B cell (primary cell): ENCODE results near the gene SPHK2. TPM values are rescaled to one million over a fixed set of nuclear protein-coding genes. Genes with fewer than 3 reads are reported as not detected.

ENCODE experiments used
- ATAC-seq: fragments of 200-7000 bp; cut with Tn5 transposase; one replicate; pipeline ENCODE4 v1.10.0; 2021; ENCODE audit warnings: low read depth, mild to moderate bottlenecking, moderate number of reproducible peaks, moderate library complexity
- CTCF ChIA-PET: fragments of 350-600 bp; sonication (Branson Sonifier 250); formaldehyde crosslinking; loops from one replicate; lab custom pipeline; 2021; ENCODE audit warnings: antibody characterized with exemption, inconsistent platforms; lab: Charles Lee
- POLR2A ChIA-PET: fragments of 350-600 bp; sonication (Branson Sonifier 250); formaldehyde crosslinking; loops from one replicate; lab custom pipeline; 2021; ENCODE audit warnings: antibody characterized with exemption; lab: Charles Lee
- DNase-seq: peaks from one replicate; pipeline ENCODE4 v3.0.0; 2013
- H2AFZ ChIP-seq: 2 replicates; pipeline ENCODE4 v1.6.1; 2012; ENCODE audit warnings: mild to moderate bottlenecking, low read depth, low read length; ENCODE audit not compliant: insufficient read depth, poor library complexity, severe bottlenecking
- H3K27ac ChIP-seq, 2 donors: 1 replicate in 1 of 2; 2 replicates in 1 of 2; pipeline ENCODE4 v1.5.1; 2012 to 2013; ENCODE audit warnings: low read length in 2 of 2, mild to moderate bottlenecking in 2 of 2, moderate library complexity in 1 of 2
- H3K27me3 ChIP-seq, 4 experiments: fragments of 200-600 bp in 1 of 4; sonication (generic) in 1 of 4; replicated peaks in 1 of 4; 1 replicate in 2 of 4; 2 replicates in 2 of 4; pipeline versions ENCODE4 v1.6.1 to v1.7.0; 2013 to 2016; ENCODE audit warnings: low read length in 3 of 4, mild to moderate bottlenecking in 2 of 4, mixed read lengths in 1 of 4, moderate library complexity in 1 of 4; ENCODE audit not compliant: insufficient read depth in 4 of 4, control insufficient read depth in 3 of 4; ENCODE audit errors: control extremely low read depth in 1 of 4
- H3K36me3 ChIP-seq, 2 experiments: replicated peaks in 1 of 2; 1 replicate in 1 of 2; 2 replicates in 1 of 2; pipeline versions ENCODE4 v1.6.1 to v1.7.1; 2013; ENCODE audit warnings: low read length in 1 of 2; ENCODE audit not compliant: insufficient read depth in 2 of 2, control insufficient read depth in 1 of 2; ENCODE audit errors: control extremely low read depth in 1 of 2, extremely low read depth in 1 of 2
- H3K4me1 ChIP-seq, 2 donors: fragments of 200-600 bp in 1 of 2; sonication (generic) in 1 of 2; 1 replicate in 1 of 2; 2 replicates in 1 of 2; pipeline versions ENCODE4 v1.5.1 to v1.6.1; 2013 to 2017; ENCODE audit warnings: low read length in 2 of 2; ENCODE audit not compliant: control insufficient read depth in 2 of 2, insufficient read depth in 2 of 2
- H3K4me2 ChIP-seq: replicated peaks from 2 replicates; pipeline ENCODE3; 2012; ENCODE audit warnings: mild to moderate bottlenecking, low read depth, low read length; ENCODE audit not compliant: poor library complexity, severe bottlenecking
- H3K4me3 ChIP-seq, 5 experiments: fragments of 200-600 bp in 1 of 5; sonication (generic) in 1 of 5; 1 replicate in 3 of 5; 2 replicates in 2 of 5; pipeline versions ENCODE4 v1.5.1 to v1.7.0; 2011 to 2016; ENCODE audit warnings: low read length in 4 of 5, mild to moderate bottlenecking in 4 of 5, low read depth in 2 of 5, control low read depth in 1 of 5, moderate library complexity in 1 of 5; ENCODE audit not compliant: insufficient read depth in 1 of 5; ENCODE audit errors: control extremely low read depth in 1 of 5, extremely low read depth in 1 of 5
- H3K79me2 ChIP-seq: fragments of 200-600 bp; sonication (generic); one replicate; pipeline ENCODE4 v1.6.0; 2016; ENCODE audit warnings: low read length; ENCODE audit not compliant: control insufficient read depth, insufficient read depth
- H3K9ac ChIP-seq: fragments of 200-600 bp; sonication (generic); 2 replicates; pipeline ENCODE4 v1.6.1; 2017; ENCODE audit warnings: mild to moderate bottlenecking, low read length, moderate library complexity
- H3K9me3 ChIP-seq, 3 donors: one replicate each; pipeline versions ENCODE4 v1.6.1 to v1.7.1; 2013; ENCODE audit warnings: low read length in 2 of 3; ENCODE audit not compliant: control insufficient read depth in 2 of 3, insufficient read depth in 1 of 3; ENCODE audit errors: control extremely low read depth in 1 of 3
- H4K20me1 ChIP-seq: 2 replicates; pipeline ENCODE4 v1.6.0; 2012; ENCODE audit warnings: mild to moderate bottlenecking, low read length; ENCODE audit not compliant: insufficient read depth, control insufficient read depth, poor library complexity, severe bottlenecking
- H3K27ac Mint-ChIP-seq: one replicate; pipeline ENCODE4 v1.8.0; 2021; ENCODE audit warnings: mixed read lengths
- H3K27me3 Mint-ChIP-seq: one replicate; pipeline ENCODE4 v1.8.0; 2021; ENCODE audit warnings: mixed read lengths
- H3K4me1 Mint-ChIP-seq: one replicate; pipeline ENCODE4 v1.8.0; 2021; ENCODE audit warnings: mixed read lengths
- H3K4me3 Mint-ChIP-seq: one replicate; pipeline ENCODE4 v1.8.0; 2021; ENCODE audit warnings: mixed read lengths
- H3K9me3 Mint-ChIP-seq: one replicate; pipeline ENCODE4 v1.8.0; 2022; ENCODE audit warnings: mixed read lengths; ENCODE audit not compliant: insufficient read depth
- EZH2 ChIP-seq: IDR thresholded peaks from 2 replicates; pipeline ENCODE4 v1.6.1; 2012; ENCODE audit warnings: borderline replicate concordance, low read depth, mild to moderate bottlenecking, moderate library complexity, low read length; ENCODE audit not compliant: insufficient read depth, poor library complexity, severe bottlenecking
- WGBS: methylation state at CpG from one replicate; pipeline ENCODE4 v1.1.5; 2013; ENCODE audit warnings: missing lambda C conversion rate; ENCODE audit not compliant: insufficient coverage; 5-methylcytosine and 5-hydroxymethylcytosine counted together
- intact Hi-C: fragments of 100-400 bp; cut with micrococcal nuclease; formaldehyde crosslinking; loops from one replicate; pipeline ENCODE4 v1.10.0; 2022
- polyA plus RNA-seq: library from polyadenylated mRNA; depleted of rRNA; stranded (reverse); fragments of >200 nt; gene quantifications from 2 replicates; pipeline ENCODE4 v1.2.3, GENCODE V29; 2012
- total RNA-seq, 2 donors: library from RNA; stranded (reverse); fragments of 120-200 nt in 1 of 2; gene quantifications; 1 replicate in 1 of 2; 2 replicates in 1 of 2; pipeline versions ENCODE4 v1.2.3 to v1.2.4, GENCODE V29; 2013 to 2022
- TF ChIP-seq, protein P1 (sequence below): fragments of 200-600 bp; IDR thresholded peaks from one replicate; pipeline ENCODE4 v1.8.0; 2022; ENCODE audit warnings: antibody characterized with exemption, mild to moderate bottlenecking

Gene SPHK2
- total and polyA plus RNA-seq, 2 donors (not counting 1 experiment from before 2014, with no cell fraction given) = 17.0 to 47.3 TPM

DNA sequence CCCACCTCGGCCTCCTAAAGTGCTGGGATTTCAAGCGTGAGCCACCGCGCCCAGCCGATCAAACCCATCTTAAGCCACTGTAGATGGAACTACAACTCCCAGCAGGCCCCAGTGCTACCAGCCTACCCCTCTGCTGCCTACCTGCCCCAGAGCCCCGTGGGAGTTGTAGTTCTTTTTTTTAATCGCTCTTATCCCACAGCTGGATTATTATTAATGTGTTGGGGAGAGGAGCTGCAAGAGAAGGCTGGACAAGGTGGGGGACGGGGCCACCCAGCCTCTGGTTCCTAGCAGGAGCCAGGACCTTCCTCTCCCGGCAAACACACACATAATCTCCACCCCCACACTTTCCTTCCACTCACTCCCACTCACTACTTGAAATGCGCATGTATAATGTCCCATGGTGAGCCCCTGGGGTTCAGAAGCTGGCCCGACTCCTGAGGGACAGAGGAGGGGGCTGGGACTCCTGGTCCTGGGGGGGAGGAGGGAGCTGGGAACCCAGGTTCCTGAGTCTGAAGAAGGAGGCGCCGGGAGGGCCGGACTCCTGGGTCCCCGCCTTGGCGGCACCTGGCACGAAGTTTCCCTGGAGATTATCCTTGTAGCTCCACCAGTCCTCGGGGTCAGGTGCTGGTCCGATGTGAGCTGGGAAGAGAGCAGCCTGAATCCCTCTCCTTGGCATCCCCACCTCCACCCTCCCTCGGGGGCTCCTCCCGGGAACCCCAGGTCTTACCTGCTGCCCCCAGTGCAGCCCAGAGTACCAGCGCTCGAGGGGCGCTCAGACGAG is 25.7 kb downstream of the SPHK2 start:
- ChIA-PET POLR2A (interaction anchor here (0.6 to 2.4 kb wide), 13 partner anchors 8 to 1198 kb away, joined by 3 to 22 read pairs (median 5); partner anchors contain the start of genes DBP, RPL18 and SPHK2), CTCF (interaction anchor here (0.7 to 3.5 kb wide), 20 partner anchors 8 to 326 kb away, joined by 3 to 51 read pairs (median 5); partner anchors contain the start of genes DBP, HSD17B14, RPL18 and SPHK2)
- H3K4me1 Mint-ChIP-seq = peaks cover 49% of the 10 kb centered on the region
- H3K27ac Mint-ChIP-seq = peak overlapping the region; percentile 98
- intact Hi-C loops = no loop called here
- TF ChIP-seq EZH2 = no peak
- TF ChIP-seq, protein P1, sequence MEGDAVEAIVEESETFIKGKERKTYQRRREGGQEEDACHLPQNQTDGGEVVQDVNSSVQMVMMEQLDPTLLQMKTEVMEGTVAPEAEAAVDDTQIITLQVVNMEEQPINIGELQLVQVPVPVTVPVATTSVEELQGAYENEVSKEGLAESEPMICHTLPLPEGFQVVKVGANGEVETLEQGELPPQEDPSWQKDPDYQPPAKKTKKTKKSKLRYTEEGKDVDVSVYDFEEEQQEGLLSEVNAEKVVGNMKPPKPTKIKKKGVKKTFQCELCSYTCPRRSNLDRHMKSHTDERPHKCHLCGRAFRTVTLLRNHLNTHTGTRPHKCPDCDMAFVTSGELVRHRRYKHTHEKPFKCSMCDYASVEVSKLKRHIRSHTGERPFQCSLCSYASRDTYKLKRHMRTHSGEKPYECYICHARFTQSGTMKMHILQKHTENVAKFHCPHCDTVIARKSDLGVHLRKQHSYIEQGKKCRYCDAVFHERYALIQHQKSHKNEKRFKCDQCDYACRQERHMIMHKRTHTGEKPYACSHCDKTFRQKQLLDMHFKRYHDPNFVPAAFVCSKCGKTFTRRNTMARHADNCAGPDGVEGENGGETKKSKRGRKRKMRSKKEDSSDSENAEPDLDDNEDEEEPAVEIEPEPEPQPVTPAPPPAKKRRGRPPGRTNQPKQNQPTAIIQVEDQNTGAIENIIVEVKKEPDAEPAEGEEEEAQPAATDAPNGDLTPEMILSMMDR = no peak
- Histone ChIP-seq H3K79me2 (peaks cover 48% of the 10 kb centered on the region), H3K4me2 (peak overlapping the region; percentile 99), H3K9ac (peak overlapping the region; percentile 87), H3K4me1 (peaks cover 23 to 45% of the 10 kb centered on the region in 2 donors), H3K9me3 (peaks cover 0 to 8% (median 0%) of the 10 kb centered on the region in 3 donors), H3K27ac (peak overlapping the region; percentile 74 to 80), H2AFZ (peak overlapping the region; percentile 97), H3K27me3 (no peaks in the 10 kb centered on the region), H4K20me1 (no peaks in the 10 kb centered on the region), H3K4me3 (peak overlapping the region in 4 of 5 experiments; percentile 53 to 95 (median 76)), H3K36me3 (no peaks in the 10 kb centered on the region)
- no peaks in the 10 kb centered on the region for H3K27me3 Mint-ChIP-seq
- ATAC-seq = peak; percentile 55
- 1% methylated on average over 16 of the region's 25 CpGs for WGBS
- peak overlapping the region; percentile 96 for H3K4me3 Mint-ChIP-seq
- H3K9me3 Mint-ChIP-seq = no peaks in the 10 kb centered on the region
- peak; percentile 88 for DNase-seq
